H1 (cell line): ENCODE results near the gene ZNF599. TPM values are rescaled to one million over a fixed set of nuclear protein-coding genes. Genes with fewer than 3 reads are reported as not detected.

Source experiments
- CTCF ChIA-PET: fragments of 300-600 bp; sonication (Branson Sonifier 250); formaldehyde crosslinking; loops from one replicate; lab custom pipeline; 2021; ENCODE audit not compliant: partially characterized antibody; lab: Charles Lee
- POLR2A ChIA-PET: fragments of 300-600 bp; sonication (Branson Sonifier 250); formaldehyde crosslinking; loops from one replicate; lab custom pipeline; 2021; ENCODE audit warnings: inconsistent platforms; ENCODE audit not compliant: partially characterized antibody; lab: Charles Lee
- DNase-seq, 2 experiments: peaks; one replicate each; pipeline versions ENCODE4 v3.0.0 to v3.0.0-alpha.2; 2010 to 2022; ENCODE audit warnings: low spot score in 2 of 2, low read depth in 1 of 2, mixed read lengths in 1 of 2
- FAIRE-seq: peaks from 2 replicates; lab custom pipeline; 2011; peaks lifted over from hg19 to GRCh38; lab: Jason Lieb, UNC
- H2AFZ ChIP-seq: 2 replicates; pipeline ENCODE4 v1.8.1; 2012; ENCODE audit warnings: low read length, inconsistent platforms
- H2AK5ac ChIP-seq: 2 replicates; pipeline ENCODE4 v1.6.1; 2013; ENCODE audit warnings: low read depth, low read length
- H2BK120ac ChIP-seq: replicated peaks from 2 replicates; pipeline ENCODE3; 2013; ENCODE audit warnings: low read depth, low read length, inconsistent platforms
- H2BK12ac ChIP-seq: 2 replicates; pipeline ENCODE4 v1.6.1; 2013; ENCODE audit warnings: low read depth, low read length
- H2BK15ac ChIP-seq: 2 replicates; pipeline ENCODE4 v1.6.1; 2013; ENCODE audit warnings: low read length
- H2BK20ac ChIP-seq: 2 replicates; pipeline ENCODE4 v1.6.1; 2013; ENCODE audit warnings: low read length
- H2BK5ac ChIP-seq: 2 replicates; pipeline ENCODE4 v1.6.1; 2013; ENCODE audit warnings: low read depth, low read length
- H3K14ac ChIP-seq: 2 replicates; pipeline ENCODE4 v1.6.1; 2013; ENCODE audit warnings: inconsistent platforms; ENCODE audit not compliant: insufficient read length
- H3K18ac ChIP-seq: 2 replicates; pipeline ENCODE4 v1.6.1; 2013; ENCODE audit warnings: low read length; ENCODE audit errors: extremely low read depth
- H3K23ac ChIP-seq: 2 replicates; pipeline ENCODE4 v1.6.1; 2013; ENCODE audit warnings: inconsistent platforms; ENCODE audit not compliant: insufficient read length
- H3K23me2 ChIP-seq: 2 replicates; pipeline ENCODE4 v1.6.1; 2013; ENCODE audit warnings: low read depth, low read length
- H3K27ac ChIP-seq: 2 replicates; pipeline ENCODE4 v1.6.1; 2011; ENCODE audit warnings: low read depth, low read length, inconsistent platforms
- H3K27me3 ChIP-seq, 4 experiments: replicated peaks in 1 of 4; 1 replicate in 1 of 4; 2 replicates in 3 of 4; pipeline versions ENCODE4 v1.6.1 to v1.8.1; 2011 to 2013; ENCODE audit warnings: low read length in 3 of 4, mild to moderate bottlenecking in 3 of 4, inconsistent platforms in 2 of 4, mixed read lengths in 2 of 4, moderate library complexity in 1 of 4; ENCODE audit not compliant: control insufficient read depth in 3 of 4, insufficient read depth in 3 of 4; ENCODE audit errors: extremely low read depth in 1 of 4
- H3K36me3 ChIP-seq, 4 experiments: 2 replicates each; pipeline versions ENCODE4 v1.6.1 to v1.8.1; 2011 to 2013; ENCODE audit warnings: mild to moderate bottlenecking in 4 of 4, low read length in 3 of 4, moderate library complexity in 2 of 4, control low read depth in 1 of 4, inconsistent platforms in 1 of 4; ENCODE audit not compliant: insufficient read depth in 4 of 4, control insufficient read depth in 2 of 4
- H3K4ac ChIP-seq: replicated peaks from 2 replicates; pipeline ENCODE3; 2013; ENCODE audit warnings: low read length, low read depth, mixed read lengths, inconsistent platforms; ENCODE audit not compliant: insufficient read length
- H3K4me1 ChIP-seq, 4 experiments: replicated peaks in 1 of 4; 1 replicate in 1 of 4; 2 replicates in 3 of 4; pipeline versions ENCODE4 v1.6.1 to v1.8.1; 2011 to 2013; ENCODE audit warnings: low read length in 3 of 4, inconsistent platforms in 2 of 4, mixed read lengths in 1 of 4; ENCODE audit not compliant: insufficient read depth in 4 of 4, control insufficient read depth in 3 of 4
- H3K4me2 ChIP-seq, 2 experiments: 2 replicates each; pipeline versions ENCODE4 v1.6.1 to v1.8.1; 2011 to 2013; ENCODE audit warnings: low read depth in 2 of 2, low read length in 2 of 2, control low read depth in 1 of 2, inconsistent platforms in 1 of 2, mild to moderate bottlenecking in 1 of 2; ENCODE audit not compliant: insufficient read depth in 1 of 2
- H3K4me3 ChIP-seq, 4 experiments: fragments of 200-600, 300-600 bp in 1 of 4; sonication (generic), shearing (Covaris generic), sonication (Bioruptor Twin) in 1 of 4; 2 replicates each; pipeline versions ENCODE4 v1.5.1 to v1.8.1; 2011 to 2016; ENCODE audit warnings: low read length in 4 of 4, low read depth in 3 of 4, control low read depth in 2 of 4, inconsistent platforms in 2 of 4, mild to moderate bottlenecking in 2 of 4, mixed read lengths in 1 of 4, moderate library complexity in 1 of 4; ENCODE audit not compliant: insufficient read depth in 2 of 4; ENCODE audit errors: extremely low read depth in 1 of 4
- H3K56ac ChIP-seq: replicated peaks from 2 replicates; pipeline ENCODE3; 2013; ENCODE audit warnings: low read depth, mild to moderate bottlenecking, mixed read lengths, low read length, inconsistent platforms; ENCODE audit not compliant: insufficient read length
- H3K79me1 ChIP-seq: 2 replicates; pipeline ENCODE4 v1.6.1; 2013; ENCODE audit warnings: low read depth, low read length, control low read depth
- H3K79me2 ChIP-seq, 2 experiments: 2 replicates each; pipeline versions ENCODE4 v1.6.1 to v1.8.1; 2012 to 2013; ENCODE audit warnings: low read length in 2 of 2, mild to moderate bottlenecking in 2 of 2, inconsistent platforms in 1 of 2; ENCODE audit not compliant: insufficient read depth in 2 of 2, control insufficient read depth in 1 of 2
- H3K9ac ChIP-seq, 4 experiments: replicated peaks in 1 of 4; 1 replicate in 1 of 4; 2 replicates in 3 of 4; pipeline versions ENCODE4 v1.6.1 to v1.8.1; 2011 to 2013; ENCODE audit warnings: low read depth in 3 of 4, low read length in 3 of 4, control low read depth in 2 of 4, mild to moderate bottlenecking in 2 of 4, moderate library complexity in 2 of 4, inconsistent platforms in 1 of 4; ENCODE audit errors: extremely low read depth in 1 of 4
- H3K9me3 ChIP-seq, 2 experiments: 2 replicates each; pipeline versions ENCODE4 v1.6.1 to v1.8.1; 2012 to 2013; ENCODE audit warnings: mild to moderate bottlenecking in 2 of 2, moderate library complexity in 2 of 2, control low read depth in 1 of 2, inconsistent platforms in 1 of 2, low read depth in 1 of 2, low read length in 1 of 2, mixed read lengths in 1 of 2; ENCODE audit not compliant: insufficient read depth in 2 of 2
- H4K20me1 ChIP-seq, 2 experiments: replicated peaks in 1 of 2; 2 replicates each; pipeline versions ENCODE3 to v1.8.1; 2011 to 2013; ENCODE audit warnings: inconsistent platforms in 2 of 2, low read length in 2 of 2, mild to moderate bottlenecking in 1 of 2; ENCODE audit not compliant: insufficient read depth in 2 of 2, control insufficient read depth in 1 of 2
- H4K5ac ChIP-seq: 2 replicates; pipeline ENCODE4 v1.6.1; 2013; ENCODE audit warnings: low read length, low read depth, mixed read lengths, inconsistent platforms; ENCODE audit not compliant: insufficient read length
- H4K8ac ChIP-seq: 2 replicates; pipeline ENCODE4 v1.8.0; 2013; ENCODE audit warnings: mild to moderate bottlenecking, moderate library complexity, low read length, inconsistent platforms; ENCODE audit not compliant: insufficient read depth; ENCODE audit errors: extremely low read depth
- H4K91ac ChIP-seq: replicated peaks from 2 replicates; pipeline ENCODE3; 2013; ENCODE audit warnings: low read length, mixed read lengths, inconsistent platforms; ENCODE audit not compliant: insufficient read length
- JUND ChIP-seq: IDR thresholded peaks from 2 replicates; pipeline ENCODE4 v1.6.1; 2011; ENCODE audit warnings: mild to moderate bottlenecking, improper control_type of control experiment, low read length
- KDM1A ChIP-seq: fragments of 200-600, 300-600 bp; sonication (generic); IDR thresholded peaks from 2 replicates; pipeline ENCODE4 v1.7.1; 2016; ENCODE audit warnings: mild to moderate bottlenecking, low read length, borderline replicate concordance
- MAFK ChIP-seq: IDR thresholded peaks from 2 replicates; pipeline ENCODE4 v1.6.1; 2012; ENCODE audit warnings: low read depth, mild to moderate bottlenecking, improper control_type of control experiment, low read length
- RAD21 ChIP-seq, 2 experiments: IDR thresholded peaks in 1 of 2; conservative IDR thresholded peaks in 1 of 2; 2 replicates each; pipeline ENCODE4 v1.6.1; 2011; ENCODE audit warnings: low read depth in 2 of 2, low read length in 2 of 2, improper control_type of control experiment in 1 of 2, inconsistent platforms in 1 of 2, mild to moderate bottlenecking in 1 of 2, moderate library complexity in 1 of 2
- WGBS, 2 experiments: shearing (Covaris generic) in 1 of 2; methylation state at CpG; one replicate each; pipeline versions ENCODE4 v1.1.6 to v1.1.7; 2013 to 2015; ENCODE audit warnings: low lambda C conversion rate in 2 of 2, mixed read lengths in 2 of 2, inconsistent platforms in 1 of 2, low coverage in 1 of 2, missing lambda C conversion rate in 1 of 2; ENCODE audit not compliant: insufficient replicate concordance in 2 of 2, insufficient coverage in 1 of 2, insufficient read length in 1 of 2; ENCODE audit errors: extremely low coverage in 1 of 2, missing lambda C conversion rate in 1 of 2; 5-methylcytosine and 5-hydroxymethylcytosine counted together
- polyA plus RNA-seq, 7 experiments: library from polyadenylated mRNA; depleted of rRNA in 3 of 7; stranded (reverse) in 5 of 7; unstranded in 2 of 7; fragments of >200 nt in 5 of 7; fragments of 200-250 nt in 2 of 7; gene quantifications; 1 replicate in 5 of 7; 2 replicates in 1 of 7; 4 replicates in 1 of 7; pipeline versions ENCODE4 v1.2.1 to v1.2.3, GENCODE V29; 2011 to 2013; ENCODE audit warnings: missing spikeins in 2 of 7, mixed read lengths in 2 of 7
- total RNA-seq: library from RNA; stranded (reverse); fragmentation: NEBNext Ultra II Directional; extraction: Animal tissue kit (Norgen Biotek cat#: 25700); gene quantifications from 2 replicates; pipeline ENCODE4 v1.2.1, GENCODE V29; 2021

ZNF599 gene
- total and polyA plus RNA-seq, 2 of the 8 experiments (the other 6 are each of a cell fraction or from before 2014, with no cell fraction given): 4.8 to 5.4 TPM

GRCh38 chr19:34787059-34787824 is 14.2 kb upstream of the ZNF599 start:
- Histone ChIP-seq H4K20me1 (no peaks in the 10 kb centered on the region), H2AFZ (no peak overlapping the region), H3K79me2 (no peaks in the 10 kb centered on the region), H3K9me3 (peaks cover 27 to 66% of the 10 kb centered on the region in 2 experiments), H4K91ac (no peak overlapping the region), H3K14ac (no peak overlapping the region), H3K23ac (no peak overlapping the region), H3K4me3 (no peak overlapping the region), H3K23me2 (no peaks in the 10 kb centered on the region), H3K27ac (no peak overlapping the region), H4K5ac (no peak overlapping the region), H3K18ac (no peak overlapping the region), H3K79me1 (no peaks in the 10 kb centered on the region), H3K27me3 (no peaks in the 10 kb centered on the region; a peak in 1 of 7 replicates), H3K9ac (no peak overlapping the region), H2BK5ac (no peak overlapping the region), H2BK120ac (no peak overlapping the region), H3K4ac (no peak overlapping the region), H3K4me1 (no peaks in the 10 kb centered on the region), H2AK5ac (no peak overlapping the region), H3K36me3 (no peaks in the 10 kb centered on the region), H4K8ac (no peak overlapping the region), H3K4me2 (no peak overlapping the region), H3K56ac (no peak overlapping the region), H2BK15ac (no peak overlapping the region), H2BK12ac (no peak overlapping the region), H2BK20ac (no peak overlapping the region)
- ChIA-PET POLR2A (no interaction called here), CTCF (no interaction called here)
- WGBS, 2 experiments: 80% methylated on average over 3 of the region's 3 CpGs; no CpG with 5 or more reads in 1 of the 2 experiments
- DNase-seq (no peak), FAIRE-seq (no peak)
- TF ChIP-seq RAD21 (IDR thresholded peaks at IDR 0.05 in 1 of 2, conservative IDR thresholded peaks at IDR 0.05 in 1 of 2; ENCODE audit: low read depth in 2 of 2, low read length in 2 of 2) (no peak), KDM1A (no peak), JUND (no peak), MAFK (no peak)
